ENCODE data around the gene LHPP.
"Not testable (repeated sequence)": the region's sequence is repeated elsewhere in the genome, so short reads cannot be mapped to it uniquely, and the experiment has no call there.

LHPP gene, protein sequence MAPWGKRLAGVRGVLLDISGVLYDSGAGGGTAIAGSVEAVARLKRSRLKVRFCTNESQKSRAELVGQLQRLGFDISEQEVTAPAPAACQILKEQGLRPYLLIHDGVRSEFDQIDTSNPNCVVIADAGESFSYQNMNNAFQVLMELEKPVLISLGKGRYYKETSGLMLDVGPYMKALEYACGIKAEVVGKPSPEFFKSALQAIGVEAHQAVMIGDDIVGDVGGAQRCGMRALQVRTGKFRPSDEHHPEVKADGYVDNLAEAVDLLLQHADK

GRCh38 chr10:124461642-124462347, at the start of gene LHPP:
Gene LHPP, plus strand, starts transcription at chr10:124461823. Its CDS starts 40 bp downstream, at chr10:124461863.
- DNase-seq (ENCODE audit: low read depth in 2 of 2): peak; percentile 54 to 83

DNA sequence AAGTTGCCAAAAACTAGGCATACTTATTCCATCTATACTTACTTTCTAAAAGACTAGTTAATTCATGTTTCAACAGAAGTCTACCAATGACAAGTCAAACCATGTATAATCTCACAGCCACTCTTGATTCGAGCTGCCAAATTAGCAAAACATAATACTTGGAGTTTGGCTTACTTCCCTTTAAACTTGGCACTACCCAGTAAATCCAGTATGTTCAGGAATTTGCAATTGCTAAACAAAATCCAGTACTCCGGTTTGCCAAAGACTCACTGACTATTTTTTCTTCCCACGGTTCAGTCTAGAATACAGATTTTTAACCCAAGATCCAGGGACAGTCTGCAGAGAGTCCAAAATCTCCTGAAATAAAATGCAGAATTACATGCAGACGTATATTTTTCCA, 47.5 kb upstream of the LHPP start:
- no peak for DNase-seq (ENCODE audit: low read depth in 2 of 2)

GRCh38 chr10:124415210-124415609, 46.4 kb upstream of the LHPP start:
- DNase-seq (ENCODE audit: low read depth in 2 of 2): no peak

- DNase-seq (ENCODE audit: low read depth in 2 of 2): no peak
These were observed 44.9 kb upstream of the LHPP start for GRCh38 chr10:124416733-124417132.

GRCh38 chr10:124417895-124418725, 43.5 kb upstream of the LHPP start:
- DNase-seq (ENCODE audit: low read depth in 2 of 2): peak in 1 of 2 donors; percentile 32

DNA sequence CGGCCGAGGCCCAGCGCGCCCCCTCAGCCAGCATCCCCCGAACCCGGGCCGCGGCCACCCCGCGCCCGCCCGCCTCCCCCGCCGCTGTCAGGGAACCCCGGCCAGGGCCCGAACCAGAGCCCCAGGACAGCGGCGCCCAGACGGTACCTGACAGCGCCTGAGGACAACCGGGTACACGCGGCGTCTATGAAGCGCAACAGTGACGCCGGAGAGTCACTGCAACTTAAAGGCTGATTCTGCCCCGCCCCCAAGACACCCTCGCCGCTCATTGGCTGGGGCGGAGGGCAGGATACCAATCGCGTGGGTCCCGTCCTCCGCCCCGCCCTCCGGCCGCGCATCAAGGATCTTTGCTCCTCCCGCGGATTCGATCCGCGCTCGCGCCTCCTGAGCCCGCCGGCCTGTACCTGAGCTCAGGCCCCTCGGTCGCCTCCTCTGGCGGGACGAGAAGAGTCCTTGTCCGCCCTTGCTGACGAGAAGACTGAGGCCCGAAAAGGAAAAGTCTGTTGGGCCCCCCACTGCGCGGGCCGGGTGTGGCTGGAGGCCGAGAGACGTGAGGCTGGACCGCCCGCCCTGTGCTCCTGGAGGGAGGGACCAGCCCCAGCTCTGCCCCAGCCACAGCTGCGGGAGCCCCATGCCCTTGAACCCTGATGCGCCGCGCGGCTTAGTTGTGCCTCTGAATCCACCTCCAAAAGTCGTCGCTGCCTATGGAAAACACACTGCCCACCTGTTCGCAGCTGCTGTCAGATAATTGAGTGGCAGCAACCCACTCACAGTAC, 42.7 kb upstream of the LHPP start, which contains the start of gene OAT:
Gene OAT, minus strand, starts transcription at position 198 of the 776 bp plus-strand sequence. CDS start 6,752 bp downstream, outside the sequence.
- peak; percentile 90 to 94 for DNase-seq (ENCODE audit: low read depth in 2 of 2)

- no peak for DNase-seq (ENCODE audit: low read depth in 2 of 2)
These were observed 42.0 kb upstream of the LHPP start for GRCh38 chr10:124419635-124420034.

- no peak for DNase-seq (ENCODE audit: low read depth in 2 of 2)
These were observed 41.4 kb upstream of the LHPP start for GRCh38 chr10:124420254-124420653.

DNA sequence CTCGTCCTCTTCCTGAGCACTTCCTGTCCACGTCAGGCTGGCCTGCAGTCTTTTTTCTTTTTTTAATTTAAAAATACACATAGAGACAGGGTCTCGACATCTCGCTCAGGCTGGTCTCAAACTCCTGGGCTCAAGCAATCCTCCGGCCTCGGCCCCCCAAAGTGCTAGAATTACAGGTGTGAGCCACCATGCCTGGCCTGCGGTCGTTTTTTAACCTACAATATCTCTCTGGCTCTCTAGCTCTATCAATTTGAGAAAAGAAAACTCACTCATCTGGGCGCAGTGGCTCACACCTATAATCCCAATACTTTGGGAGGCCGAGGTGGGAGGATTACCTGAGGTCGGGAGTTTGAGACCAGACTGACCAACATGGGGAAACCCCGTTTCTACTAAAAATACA, 38.9 kb upstream of the LHPP start:
- DNase-seq (ENCODE audit: low read depth in 2 of 2): no peak

DNA sequence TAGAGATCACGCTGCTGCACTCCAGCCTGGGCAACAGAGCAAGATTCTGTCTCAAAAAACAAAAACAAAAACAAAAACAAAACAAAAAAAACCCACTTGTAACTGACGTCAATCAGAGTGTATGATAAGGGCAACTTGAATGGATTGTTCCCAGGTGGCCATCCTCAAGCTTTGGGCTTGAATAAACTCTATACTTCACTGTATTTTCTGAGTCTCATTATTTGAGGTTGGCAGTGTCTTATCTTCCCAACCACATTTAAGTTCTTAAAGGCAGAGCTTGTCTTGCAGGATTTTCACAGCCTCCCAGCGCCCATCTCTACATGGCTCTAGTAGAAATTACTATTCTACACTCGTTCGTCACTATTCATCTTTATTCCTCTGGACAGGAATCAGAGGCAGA, 37.8 kb upstream of the LHPP start:
- no peak for DNase-seq (ENCODE audit: low read depth in 2 of 2)

- no peak for DNase-seq (ENCODE audit: low read depth in 2 of 2)
These were observed 36.2 kb upstream of the LHPP start for GRCh38 chr10:124425227-124425962.

DNA sequence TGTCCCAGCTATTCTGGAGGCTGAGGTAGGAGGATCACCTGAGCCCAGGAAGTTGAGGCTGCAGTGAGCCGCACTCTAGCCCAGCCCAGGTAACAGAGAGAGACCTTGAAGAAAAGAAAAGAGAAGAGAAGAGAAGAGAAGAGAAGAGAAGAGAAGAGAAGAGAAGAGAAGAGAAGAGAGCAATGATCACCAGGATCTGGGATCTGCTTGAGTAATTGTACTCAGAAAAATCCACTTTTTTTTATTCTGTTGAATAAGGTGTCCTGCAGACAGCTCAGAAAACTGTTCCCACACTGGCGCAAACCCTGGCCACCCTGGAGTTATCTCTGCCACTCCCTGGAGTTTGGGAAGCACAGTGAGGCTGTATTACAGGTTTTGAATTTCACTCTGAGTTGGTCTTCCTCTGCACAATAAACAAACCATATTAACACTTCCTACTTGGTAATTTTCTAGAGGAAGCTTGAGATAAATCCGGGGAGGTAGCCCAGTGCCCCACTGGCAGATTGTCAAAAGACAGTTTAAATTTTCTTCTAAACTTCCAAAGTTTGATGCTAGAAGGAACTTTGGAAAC, 33.3 kb upstream of the LHPP start:
- no peak for DNase-seq (ENCODE audit: low read depth in 2 of 2)

GRCh38 chr10:124429576-124429975, 32.0 kb upstream of the LHPP start:
- DNase-seq (ENCODE audit: low read depth in 2 of 2): no peak

DNA sequence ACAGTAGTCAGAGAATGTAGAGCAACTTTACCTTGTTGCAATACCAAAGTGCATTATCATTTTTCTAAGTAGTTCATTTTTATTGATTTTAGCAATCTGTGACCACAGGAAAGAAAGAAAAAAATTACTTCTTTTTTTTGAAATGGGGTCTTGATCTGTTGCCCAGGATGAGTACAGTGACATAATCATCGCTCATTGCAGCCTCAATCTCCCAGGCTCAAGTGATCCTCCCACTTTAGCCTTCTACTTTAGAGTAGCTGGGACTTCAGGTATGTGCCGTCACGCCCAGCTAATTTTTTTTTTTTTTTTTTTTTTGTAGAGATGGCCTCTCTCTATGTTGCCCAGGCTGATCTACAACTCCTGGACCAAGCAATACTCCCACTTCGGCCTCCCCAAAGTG, 31.5 kb upstream of the LHPP start:
- DNase-seq (ENCODE audit: low read depth in 2 of 2): no peak

- no peak for DNase-seq (ENCODE audit: low read depth in 2 of 2)
These were observed 28.2 kb upstream of the LHPP start for GRCh38 chr10:124433461-124433860.

DNA sequence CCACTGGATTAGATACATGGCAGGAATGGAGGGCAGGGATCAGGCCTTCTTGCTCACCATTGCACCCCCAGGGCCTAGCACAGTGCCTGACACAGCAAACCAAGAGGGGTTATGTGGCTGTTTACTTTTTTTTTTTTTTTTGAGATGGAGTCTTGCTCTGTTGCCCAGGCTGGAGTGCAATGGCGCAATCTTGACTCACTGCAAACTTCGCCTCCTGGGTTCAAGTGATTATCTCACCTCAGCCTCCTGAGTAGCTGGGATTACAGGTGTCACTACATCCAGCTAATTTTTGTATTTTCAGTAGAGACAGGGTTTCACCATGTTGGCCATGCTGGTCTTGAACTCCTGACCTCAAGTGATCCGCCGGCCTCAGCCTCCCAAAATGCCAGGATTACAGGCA, 25.9 kb upstream of the LHPP start:
- not testable (repeated sequence) for DNase-seq (ENCODE audit: low read depth in 2 of 2)

- no peak for DNase-seq (ENCODE audit: low read depth in 2 of 2)
These were observed 25.4 kb upstream of the LHPP start for GRCh38 chr10:124436191-124436638.

DNA sequence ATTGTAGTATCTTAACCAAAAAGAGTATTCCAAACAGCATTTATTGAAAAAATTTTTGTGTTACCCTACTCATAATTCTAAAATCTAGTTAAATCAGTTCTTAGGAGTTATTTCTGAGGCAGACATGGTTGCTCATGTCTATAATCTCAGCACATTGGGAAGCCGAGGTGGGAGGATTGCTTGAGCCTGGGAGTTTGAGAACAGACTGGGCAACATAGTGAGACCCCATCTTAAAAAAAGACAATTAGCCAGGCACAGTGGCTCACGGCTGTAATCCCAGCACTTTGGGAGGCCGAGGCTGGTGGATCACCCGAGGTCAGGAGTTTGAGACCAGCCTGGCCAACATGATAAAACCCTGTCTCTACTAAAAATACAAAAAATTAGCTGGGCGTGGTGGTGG, 19.9 kb upstream of the LHPP start:
- DNase-seq (ENCODE audit: low read depth in 2 of 2): not testable (repeated sequence)

- no peak for DNase-seq (ENCODE audit: low read depth in 2 of 2)
These were observed 14.5 kb upstream of the LHPP start for GRCh38 chr10:124446830-124447750.

Data from stimulated activated CD8-positive, alpha-beta memory T cell treated with anti-CD3 and anti-CD28 coated beads, Interleukin-7, amount 100 ng/mL, for 4 hours (primary cell).